H1 (cell line): ENCODE results near the gene CELF4. TPM values are rescaled to one million over a fixed set of nuclear protein-coding genes. Genes with fewer than 3 reads are reported as not detected.

ENCODE experiments used
- ASH2L ChIP-seq: fragments of 200-600, 300-600 bp; sonication (generic); IDR thresholded peaks from one replicate; pipeline ENCODE4 v1.7.1; 2017; ENCODE audit warnings: low read length
- CBX8 ChIP-seq: fragments of 300-800, 300-1000 bp; sonication (generic); IDR thresholded peaks from 2 replicates; pipeline ENCODE4 v1.7.1; 2016; ENCODE audit warnings: low read depth, low read length, borderline replicate concordance
- CEBPB ChIP-seq: IDR thresholded peaks from 2 replicates; pipeline ENCODE4 v1.6.1; 2012; ENCODE audit warnings: low read depth, low read length
- CHD1 ChIP-seq: IDR thresholded peaks from 2 replicates; pipeline ENCODE4 v1.6.1; 2012; ENCODE audit warnings: low read depth, low read length, improper control_type of control experiment
- CHD2 ChIP-seq: IDR thresholded peaks from 2 replicates; pipeline ENCODE4 v1.6.1; 2012; ENCODE audit warnings: low read length, improper control_type of control experiment
- CREB1 ChIP-seq: IDR thresholded peaks from 2 replicates; pipeline ENCODE4 v1.6.1; 2012; ENCODE audit warnings: inconsistent platforms
- CTBP2 ChIP-seq: IDR thresholded peaks from 2 replicates; pipeline ENCODE4 v1.7.0; 2011; ENCODE audit warnings: borderline replicate concordance, mild to moderate bottlenecking, moderate library complexity, mixed read lengths, low read length; ENCODE audit not compliant: insufficient read depth, insufficient read length
- EP300 ChIP-seq, 2 experiments: IDR thresholded peaks; 1 replicate in 1 of 2; 2 replicates in 1 of 2; pipeline ENCODE4 v1.6.1; 2011 to 2012; ENCODE audit warnings: low read depth in 2 of 2, low read length in 2 of 2, mild to moderate bottlenecking in 2 of 2, borderline replicate concordance in 1 of 2, inconsistent platforms in 1 of 2, moderate library complexity in 1 of 2
- EZH2 ChIP-seq: fragments of 200-600 bp; sonication (generic); IDR thresholded peaks from 2 replicates; pipeline ENCODE4 v1.7.1; 2012; ENCODE audit warnings: low read depth, mild to moderate bottlenecking, moderate library complexity, low read length, inconsistent platforms; ENCODE audit not compliant: severe bottlenecking
- HDAC6 ChIP-seq: IDR thresholded peaks from one replicate; pipeline ENCODE4 v1.7.1; 2012; ENCODE audit warnings: low read depth, mild to moderate bottlenecking, inconsistent platforms, low read length, moderate library complexity
- NRF1 ChIP-seq: IDR thresholded peaks from 2 replicates; pipeline ENCODE4 v1.6.1; 2011; ENCODE audit warnings: mild to moderate bottlenecking, low read depth, low read length, improper control_type of control experiment
- POLR2A ChIP-seq, 2 experiments: IDR thresholded peaks; 1 replicate in 1 of 2; 2 replicates in 1 of 2; pipeline ENCODE4 v1.6.1; 2011; ENCODE audit warnings: low read depth in 2 of 2, low read length in 2 of 2, mild to moderate bottlenecking in 2 of 2; ENCODE audit errors: control extremely low read depth in 1 of 2
- RAD21 ChIP-seq, 2 experiments: IDR thresholded peaks in 1 of 2; conservative IDR thresholded peaks in 1 of 2; 2 replicates each; pipeline ENCODE4 v1.6.1; 2011; ENCODE audit warnings: low read depth in 2 of 2, low read length in 2 of 2, improper control_type of control experiment in 1 of 2, inconsistent platforms in 1 of 2, mild to moderate bottlenecking in 1 of 2, moderate library complexity in 1 of 2
- RBBP5 ChIP-seq: IDR thresholded peaks from 2 replicates; pipeline ENCODE4 v1.7.1; 2012; ENCODE audit warnings: low read depth, mild to moderate bottlenecking, inconsistent platforms, low read length, moderate library complexity, borderline replicate concordance
- RNF2 ChIP-seq: fragments of 200-900, 300-1000 bp; sonication (generic); IDR thresholded peaks from 2 replicates; pipeline ENCODE4 v1.7.1; 2016; ENCODE audit warnings: borderline replicate concordance, low read depth, mild to moderate bottlenecking, antibody characterized with exemption, low read length; ENCODE audit not compliant: poor library complexity, severe bottlenecking; ENCODE audit errors: missing control alignments
- RXRA ChIP-seq: IDR thresholded peaks from 2 replicates; pipeline ENCODE4 v1.6.1; 2011; ENCODE audit warnings: low read depth, mild to moderate bottlenecking, low read length, moderate library complexity; ENCODE audit not compliant: insufficient read depth
- SIN3A ChIP-seq, 2 experiments: IDR thresholded peaks in 1 of 2; conservative IDR thresholded peaks in 1 of 2; 2 replicates each; pipeline ENCODE4 v1.6.1; 2011 to 2012; ENCODE audit warnings: low read length in 2 of 2, improper control_type of control experiment in 1 of 2, low read depth in 1 of 2, mild to moderate bottlenecking in 1 of 2
- SIX5 ChIP-seq: IDR thresholded peaks from 2 replicates; pipeline ENCODE4 v1.6.1; 2011; ENCODE audit warnings: mild to moderate bottlenecking, low read depth, low read length
- TAF7 ChIP-seq: optimal IDR thresholded peaks from 2 replicates; pipeline ENCODE3; 2011; ENCODE audit warnings: low read depth, mild to moderate bottlenecking, inconsistent platforms, low read length, moderate library complexity, borderline replicate concordance
- YY1 ChIP-seq: IDR thresholded peaks from 2 replicates; pipeline ENCODE4 v1.6.1; 2011; ENCODE audit warnings: low read depth, mild to moderate bottlenecking, low read length
- polyA plus RNA-seq, 7 experiments: library from polyadenylated mRNA; depleted of rRNA in 3 of 7; stranded (reverse) in 5 of 7; unstranded in 2 of 7; fragments of >200 nt in 5 of 7; fragments of 200-250 nt in 2 of 7; gene quantifications; 1 replicate in 5 of 7; 2 replicates in 1 of 7; 4 replicates in 1 of 7; pipeline versions ENCODE4 v1.2.1 to v1.2.3, GENCODE V29; 2011 to 2013; ENCODE audit warnings: missing spikeins in 2 of 7, mixed read lengths in 2 of 7
- total RNA-seq: library from RNA; stranded (reverse); fragmentation: NEBNext Ultra II Directional; extraction: Animal tissue kit (Norgen Biotek cat#: 25700); gene quantifications from 2 replicates; pipeline ENCODE4 v1.2.1, GENCODE V29; 2021
- TF ChIP-seq, protein P1 (sequence below): IDR thresholded peaks from 2 replicates; pipeline ENCODE4 v1.6.1; 2011; ENCODE audit warnings: low read depth, mild to moderate bottlenecking, low read length; ENCODE audit not compliant: insufficient read depth
- TF ChIP-seq, protein P2 (sequence below): IDR thresholded peaks from 2 replicates; pipeline ENCODE4 v1.6.1; 2012; ENCODE audit warnings: inconsistent platforms

The CELF4 gene
- total and polyA plus RNA-seq, 2 of the 8 experiments (the other 6 are each of a cell fraction or from before 2014, with no cell fraction given): 1.6 to 3.4 TPM

DNA sequence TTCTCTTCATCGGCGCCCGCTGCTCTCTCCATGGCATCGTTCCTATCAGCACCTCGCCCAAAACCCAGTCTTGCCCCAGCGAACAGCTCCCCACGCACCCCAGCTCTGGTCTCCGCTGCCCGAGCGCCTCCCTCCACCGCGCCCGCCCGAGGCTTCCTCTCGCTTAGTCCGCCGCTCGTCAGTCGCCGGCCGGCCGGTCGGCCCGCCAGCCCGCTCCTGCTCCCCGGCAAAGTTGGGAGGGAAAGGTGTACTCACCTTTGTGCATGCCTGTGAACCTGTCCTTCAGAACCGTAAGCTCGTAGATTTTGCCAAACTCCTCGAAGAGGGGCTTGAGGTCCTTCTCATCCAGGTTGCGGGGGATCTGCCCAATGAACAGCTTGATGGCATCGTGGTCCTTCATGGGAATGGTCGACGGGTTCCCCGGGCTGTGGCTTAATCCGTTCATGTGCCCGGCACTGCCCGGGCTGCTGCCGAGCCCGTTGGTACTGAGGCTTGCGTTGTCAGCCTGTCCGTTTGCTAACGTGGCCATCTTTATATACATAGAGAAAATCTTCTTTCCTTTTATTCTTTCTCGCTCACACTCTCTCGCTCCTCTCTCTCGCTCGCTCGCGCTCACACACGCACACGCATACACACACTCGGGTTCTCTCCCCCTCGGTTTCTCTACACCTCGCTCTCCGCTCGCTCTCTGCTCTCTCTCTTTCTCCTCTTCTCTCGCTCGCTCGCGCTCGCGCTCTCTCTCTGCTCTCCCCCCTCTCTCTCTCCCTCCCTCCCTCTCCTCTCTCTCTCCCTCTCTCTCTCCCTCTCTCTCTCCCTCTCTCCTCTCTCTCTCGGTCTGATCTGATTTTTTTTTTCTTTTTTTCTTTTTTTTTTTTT is at the start of gene CELF4 (continued):
- peak; percentile 40; the same call in 1 of the 2 replicates for TF ChIP-seq RBBP5
- TF ChIP-seq SIN3A (conservative IDR thresholded peaks at IDR 0.05 in 1 of 2, IDR thresholded peaks at IDR 0.05 in 1 of 2; ENCODE audit: low read depth in 1 of 2, low read length in 2 of 2): no peak
- TF ChIP-seq CBX8: no peak
- TF ChIP-seq CHD2: no peak
- TF ChIP-seq RNF2: peak; percentile 60
- no peak for TF ChIP-seq CTBP2
- TF ChIP-seq TAF7: no peak
- no peak for TF ChIP-seq HDAC6
- 0 out of 2 replicates have a peak, but pooled peaks have one; percentile 16 for TF ChIP-seq YY1
- no peak for TF ChIP-seq CREB1
- peak; percentile 58 for TF ChIP-seq EZH2
- no peak for TF ChIP-seq ASH2L
- TF ChIP-seq, protein P1, sequence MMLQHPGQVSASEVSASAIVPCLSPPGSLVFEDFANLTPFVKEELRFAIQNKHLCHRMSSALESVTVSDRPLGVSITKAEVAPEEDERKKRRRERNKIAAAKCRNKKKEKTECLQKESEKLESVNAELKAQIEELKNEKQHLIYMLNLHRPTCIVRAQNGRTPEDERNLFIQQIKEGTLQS: no peak
- no peak for TF ChIP-seq CEBPB
- no peak for TF ChIP-seq RAD21 (IDR thresholded peaks at IDR 0.05 in 1 of 2, conservative IDR thresholded peaks at IDR 0.05 in 1 of 2; ENCODE audit: low read depth in 2 of 2, low read length in 2 of 2)
- no peak for TF ChIP-seq POLR2A (IDR thresholded peaks at IDR 0.05; ENCODE audit: control extremely low read depth in 1 of 2, low read depth in 2 of 2, low read length in 2 of 2)
- TF ChIP-seq RXRA: no peak
- TF ChIP-seq CHD1: no peak
- TF ChIP-seq NRF1: no peak
- TF ChIP-seq, protein P2, sequence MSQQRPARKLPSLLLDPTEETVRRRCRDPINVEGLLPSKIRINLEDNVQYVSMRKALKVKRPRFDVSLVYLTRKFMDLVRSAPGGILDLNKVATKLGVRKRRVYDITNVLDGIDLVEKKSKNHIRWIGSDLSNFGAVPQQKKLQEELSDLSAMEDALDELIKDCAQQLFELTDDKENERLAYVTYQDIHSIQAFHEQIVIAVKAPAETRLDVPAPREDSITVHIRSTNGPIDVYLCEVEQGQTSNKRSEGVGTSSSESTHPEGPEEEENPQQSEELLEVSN: no peak; the same call in 1 of the 2 replicates
- no peak for TF ChIP-seq SIX5
- TF ChIP-seq EP300 (IDR thresholded peaks at IDR 0.05; ENCODE audit: borderline replicate concordance in 1 of 2, low read depth in 2 of 2, low read length in 2 of 2): no peak
